SU-DHL-6 (cell line): ENCODE results near the gene PRKD2.
"Not testable (repeated sequence)": the region's sequence is repeated elsewhere in the genome, so short reads cannot be mapped to it uniquely, and the experiment has no call there.

Experiments used
- H2AFZ ChIP-seq: fragments of 200-600 bp; sonication (generic); 2 replicates; pipeline ENCODE4 v1.6.1; 2014; ENCODE audit warnings: low read depth, mild to moderate bottlenecking, moderate library complexity, mixed read lengths, antibody characterized with exemption, low read length; ENCODE audit not compliant: severe bottlenecking
- H3F3A ChIP-seq: fragments of 200-600 bp; shearing (Covaris generic); 2 replicates; pipeline ENCODE4 v1.6.0; 2016; ENCODE audit warnings: antibody characterized with exemption, mild to moderate bottlenecking; ENCODE audit not compliant: insufficient read depth
- H3K27ac ChIP-seq: fragments of 200-600 bp; sonication (generic); 2 replicates; pipeline ENCODE4 v1.5.1; 2016; ENCODE audit warnings: low read depth, mild to moderate bottlenecking, low read length, moderate library complexity, mixed read lengths
- H3K27me3 ChIP-seq: fragments of 200-600 bp; sonication (generic), shearing (Covaris generic); 2 replicates; pipeline ENCODE4 v1.6.0; 2014; ENCODE audit warnings: mild to moderate bottlenecking, low read length
- H3K36me3 ChIP-seq: fragments of 200-600 bp; sonication (generic); 2 replicates; pipeline ENCODE4 v1.6.1; 2014; ENCODE audit warnings: mild to moderate bottlenecking, low read length, mixed read lengths
- H3K4me2 ChIP-seq: fragments of 300-600, 200-600 bp; shearing (Covaris generic), sonication (generic); 2 replicates; pipeline ENCODE4 v1.6.0; 2014; ENCODE audit warnings: low read length, low read depth, mild to moderate bottlenecking; ENCODE audit not compliant: poor library complexity, severe bottlenecking
- H3K4me3 ChIP-seq: fragments of 200-600 bp; sonication (generic); 2 replicates; pipeline ENCODE4 v1.5.1; 2014; ENCODE audit warnings: antibody characterized with exemption, low read length, mild to moderate bottlenecking, mixed read lengths; ENCODE audit not compliant: insufficient read depth, poor library complexity, severe bottlenecking
- H3K79me2 ChIP-seq: fragments of 200-600 bp; sonication (generic); 2 replicates; pipeline ENCODE4 v1.6.1; 2014; ENCODE audit warnings: mild to moderate bottlenecking, low read length, moderate library complexity; ENCODE audit not compliant: insufficient read depth
- H3K9ac ChIP-seq: fragments of 200-600 bp; sonication (generic); 2 replicates; pipeline ENCODE4 v1.7.0; 2014; ENCODE audit warnings: mild to moderate bottlenecking, low read length
- H3K9me2 ChIP-seq: fragments of 200-600 bp; sonication (generic); replicated peaks from 2 replicates; pipeline ENCODE4 v1.6.1; 2014; ENCODE audit warnings: low read length; ENCODE audit not compliant: insufficient read depth
- H3K9me3 ChIP-seq: fragments of 200-600 bp; sonication (generic); 2 replicates; pipeline ENCODE4 v1.6.1; 2014; ENCODE audit warnings: low read length, mixed read lengths; ENCODE audit not compliant: insufficient read depth
- H4K20me1 ChIP-seq: fragments of 200-600 bp; sonication (generic); 2 replicates; pipeline ENCODE4 v1.6.1; 2014; ENCODE audit warnings: low read depth, mild to moderate bottlenecking, antibody characterized with exemption, low read length, moderate library complexity, mixed read lengths
- EZH2phosphoT487 ChIP-seq: fragments of 200-600 bp; sonication (generic), shearing (Covaris generic); conservative IDR thresholded peaks from 2 replicates; pipeline ENCODE4 v1.6.1; 2018; ENCODE audit warnings: mild to moderate bottlenecking, antibody characterized with exemption, low read length, moderate library complexity, mixed read lengths
- TF ChIP-seq, protein P1 (sequence below): fragments of 200-600 bp; sonication (generic); IDR thresholded peaks from one replicate; pipeline ENCODE4 v1.5.1; 2017; ENCODE audit warnings: antibody characterized with exemption, mild to moderate bottlenecking, low read length, moderate library complexity; ENCODE audit not compliant: insufficient read depth, poor library complexity, severe bottlenecking

PRKD2 gene

GRCh38 chr19:46761418-46761831, 44.5 kb upstream of the PRKD2 start:
- TF ChIP-seq, protein P1, sequence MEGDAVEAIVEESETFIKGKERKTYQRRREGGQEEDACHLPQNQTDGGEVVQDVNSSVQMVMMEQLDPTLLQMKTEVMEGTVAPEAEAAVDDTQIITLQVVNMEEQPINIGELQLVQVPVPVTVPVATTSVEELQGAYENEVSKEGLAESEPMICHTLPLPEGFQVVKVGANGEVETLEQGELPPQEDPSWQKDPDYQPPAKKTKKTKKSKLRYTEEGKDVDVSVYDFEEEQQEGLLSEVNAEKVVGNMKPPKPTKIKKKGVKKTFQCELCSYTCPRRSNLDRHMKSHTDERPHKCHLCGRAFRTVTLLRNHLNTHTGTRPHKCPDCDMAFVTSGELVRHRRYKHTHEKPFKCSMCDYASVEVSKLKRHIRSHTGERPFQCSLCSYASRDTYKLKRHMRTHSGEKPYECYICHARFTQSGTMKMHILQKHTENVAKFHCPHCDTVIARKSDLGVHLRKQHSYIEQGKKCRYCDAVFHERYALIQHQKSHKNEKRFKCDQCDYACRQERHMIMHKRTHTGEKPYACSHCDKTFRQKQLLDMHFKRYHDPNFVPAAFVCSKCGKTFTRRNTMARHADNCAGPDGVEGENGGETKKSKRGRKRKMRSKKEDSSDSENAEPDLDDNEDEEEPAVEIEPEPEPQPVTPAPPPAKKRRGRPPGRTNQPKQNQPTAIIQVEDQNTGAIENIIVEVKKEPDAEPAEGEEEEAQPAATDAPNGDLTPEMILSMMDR = no peak
- no peak for TF ChIP-seq EZH2phosphoT487
- no peaks in the 10 kb centered on the region for H3K9me2 ChIP-seq
- H3F3A ChIP-seq = no peaks in the 10 kb centered on the region
- H3K27me3 ChIP-seq = no peaks in the 10 kb centered on the region
- no peaks in the 10 kb centered on the region for H3K79me2 ChIP-seq
- no peak overlapping the region for H3K9ac ChIP-seq
- H3K9me3 ChIP-seq = no peaks in the 10 kb centered on the region
- H2AFZ ChIP-seq = no peak overlapping the region
- H3K27ac ChIP-seq = no peak overlapping the region
- H3K36me3 ChIP-seq = no peaks in the 10 kb centered on the region
- H4K20me1 ChIP-seq = no peaks in the 10 kb centered on the region
- no peak overlapping the region for H3K4me2 ChIP-seq
- H3K4me3 ChIP-seq = no peak overlapping the region

- H3K36me3 ChIP-seq, H3K4me3 ChIP-seq, H3K27ac ChIP-seq, H2AFZ ChIP-seq, H3K9me2 ChIP-seq, H3K79me2 ChIP-seq, H4K20me1 ChIP-seq, H3K9ac ChIP-seq, H3K4me2 ChIP-seq, H3K27me3 ChIP-seq, H3F3A ChIP-seq, H3K9me3 ChIP-seq: not testable (repeated sequence)
These were observed 44.0 kb upstream of the PRKD2 start for GRCh38 chr19:46760897-46761296.

DNA sequence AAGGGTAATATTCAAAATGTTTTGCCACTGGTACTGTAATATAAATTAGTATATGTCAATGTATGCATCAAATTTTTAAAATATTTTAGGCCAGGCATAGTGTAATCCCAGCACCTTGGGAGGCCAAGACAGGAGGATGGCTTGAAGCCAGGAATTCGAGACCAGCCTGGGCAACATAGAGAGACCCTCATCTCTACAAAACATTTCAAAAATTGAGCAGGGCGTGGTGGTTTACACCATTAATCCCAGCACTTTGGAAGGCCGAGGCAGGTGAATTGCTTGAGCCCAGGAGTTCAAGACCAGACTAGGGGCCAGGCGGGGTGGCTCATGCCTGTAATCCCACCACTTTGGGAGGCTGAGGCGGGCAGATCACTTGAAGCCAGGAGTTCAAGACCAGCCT, 43.4 kb upstream of the PRKD2 start:
- Histone ChIP-seq H3K27me3 (no peaks in the 10 kb centered on the region), H3K4me3 (no peak overlapping the region), H3K36me3 (no peaks in the 10 kb centered on the region), H3K79me2 (no peaks in the 10 kb centered on the region), H3K9ac (no peak overlapping the region), H3K9me3 (no peaks in the 10 kb centered on the region), H4K20me1 (no peaks in the 10 kb centered on the region), H3F3A (no peaks in the 10 kb centered on the region), H2AFZ (no peak overlapping the region), H3K27ac (no peak overlapping the region), H3K9me2 (no peaks in the 10 kb centered on the region), H3K4me2 (no peak overlapping the region)
- no peak for TF ChIP-seq EZH2phosphoT487
- TF ChIP-seq, protein P1 = no peak

- no peaks in the 10 kb centered on the region for H3K27me3 ChIP-seq
These were observed 43.0 kb upstream of the PRKD2 start for GRCh38 chr19:46759817-46760333.

More at GRCh38 chr19:46759817-46760333, 43.0 kb upstream of the PRKD2 start:
- Histone ChIP-seq H4K20me1 (no peaks in the 10 kb centered on the region), H3K79me2 (no peaks in the 10 kb centered on the region), H3F3A (no peaks in the 10 kb centered on the region), H3K9me3 (no peaks in the 10 kb centered on the region), H3K36me3 (no peaks in the 10 kb centered on the region), H3K27ac (no peak overlapping the region), H3K9ac (no peak overlapping the region), H2AFZ (no peak overlapping the region), H3K9me2 (no peaks in the 10 kb centered on the region), H3K4me3 (no peak overlapping the region), H3K4me2 (no peak overlapping the region)
- TF ChIP-seq, protein P1 = no peak
- no peak for TF ChIP-seq EZH2phosphoT487
